AG09309 (cell line): Measurements from ENCODE around the gene PRXL2A.
A peak's percentile ranks its signal among the peaks of the same experiment; 100 is the strongest.

Experiments used
- DNase-seq: peaks from one replicate; pipeline ENCODE4 v3.0.0-alpha.2; 2010; ENCODE audit warnings: low read depth
- H3K4me3 ChIP-seq: 2 replicates; pipeline ENCODE4 v1.5.1; 2011; ENCODE audit warnings: mild to moderate bottlenecking, low read depth, low read length, moderate library complexity; ENCODE audit not compliant: control insufficient read depth
- CTCF ChIP-seq: IDR thresholded peaks from 2 replicates; pipeline ENCODE4 v1.5.1; 2011; ENCODE audit warnings: mild to moderate bottlenecking, low read depth, low read length, inconsistent platforms; ENCODE audit not compliant: insufficient read depth, control insufficient read depth; ENCODE audit errors: missing control alignments

The PRXL2A gene

GRCh38 chr10:80468002-80468401 is 59.7 kb downstream of the PRXL2A start:
- H3K4me3 ChIP-seq: no peak overlapping the region
- no peak for TF ChIP-seq CTCF
- no peak for DNase-seq

GRCh38 chr10:80468806-80469421 is 60.6 kb downstream of the PRXL2A start:
- DNase-seq: no peak
- no peak overlapping the region for H3K4me3 ChIP-seq
- no peak for TF ChIP-seq CTCF

- no peak for DNase-seq
- no peak for TF ChIP-seq CTCF
- no peak overlapping the region for H3K4me3 ChIP-seq
Measured at GRCh38 chr10:80470266-80470665, 61.9 kb downstream of the PRXL2A start.

- no peak overlapping the region for H3K4me3 ChIP-seq
Measured at GRCh38 chr10:80471001-80471400, 62.6 kb downstream of the PRXL2A start.

GRCh38 chr10:80471715-80472233 is 63.4 kb downstream of the PRXL2A start:
- H3K4me3 ChIP-seq: no peak overlapping the region
- TF ChIP-seq CTCF: no peak
- no peak for DNase-seq

More at GRCh38 chr10:80471001-80471400, 62.6 kb downstream of the PRXL2A start:
- no peak for TF ChIP-seq CTCF
- no peak for DNase-seq

- H3K4me3 ChIP-seq: no peak overlapping the region
- DNase-seq: peak; percentile 41
Measured at GRCh38 chr10:80472234-80473095, 64.1 kb downstream of the PRXL2A start.

More at GRCh38 chr10:80472234-80473095, 64.1 kb downstream of the PRXL2A start:
- TF ChIP-seq CTCF: no peak
